HCEC 1CT (cell line): ENCODE results near the gene CDK15.
A peak's percentile ranks its signal among the peaks of the same experiment; 100 is the strongest.
"Not testable (repeated sequence)": the region's sequence is repeated elsewhere in the genome, so short reads cannot be mapped to it uniquely, and the experiment has no call there.

Source experiments
- DNase-seq: peaks from one replicate; pipeline ENCODE4 v3.0.0-alpha.2; 2017

CDK15 gene

GRCh38 chr2:201790989-201791388 lies 15.3 kb upstream of the CDK15 start:
- no peak for DNase-seq

GRCh38 chr2:201793631-201794030 lies 12.7 kb upstream of the CDK15 start:
- DNase-seq, result no peak

GRCh38 chr2:201794294-201794693 lies 12.0 kb upstream of the CDK15 start:
- DNase-seq, result no peak

GRCh38 chr2:201795607-201796477 lies 10.5 kb upstream of the CDK15 start:
- DNase-seq, result peak; percentile 70

- no peak for DNase-seq
Measured at GRCh38 chr2:201796478-201796865, 9.9 kb upstream of the CDK15 start.

- DNase-seq, result peak; percentile 67
Measured at GRCh38 chr2:201797175-201797840, 9.0 kb upstream of the CDK15 start.

GRCh38 chr2:201798252-201798913 lies 8.0 kb upstream of the CDK15 start:
- DNase-seq, result peak; percentile 92

- DNase-seq, result peak; percentile 68
Measured at GRCh38 chr2:201798914-201799285, 7.4 kb upstream of the CDK15 start.

- DNase-seq, result peak; percentile 74
Measured at GRCh38 chr2:201807452-201807999, 1.2 kb downstream of the CDK15 start.

- DNase-seq, result no peak
Measured at GRCh38 chr2:201808027-201808426, 1.7 kb downstream of the CDK15 start.

GRCh38 chr2:201809633-201810032 lies 3.3 kb downstream of the CDK15 start:
- no peak for DNase-seq

- not testable (repeated sequence) for DNase-seq
Measured at GRCh38 chr2:201810604-201811003, 4.3 kb downstream of the CDK15 start.

GRCh38 chr2:201813996-201814760 lies 7.8 kb downstream of the CDK15 start:
- no peak for DNase-seq

GRCh38 chr2:201816657-201817575 lies 10.6 kb downstream of the CDK15 start:
- DNase-seq, result peak; percentile 19

- no peak for DNase-seq
Measured at GRCh38 chr2:201820383-201821007, 14.2 kb downstream of the CDK15 start.

- no peak for DNase-seq
Measured at GRCh38 chr2:201821080-201821479, 14.7 kb downstream of the CDK15 start.

- DNase-seq, result no peak
Measured at GRCh38 chr2:201824212-201824611, 17.9 kb downstream of the CDK15 start.

- peak; percentile 39 for DNase-seq
Measured at GRCh38 chr2:201827621-201828020, 21.3 kb downstream of the CDK15 start.

- no peak for DNase-seq
Measured at GRCh38 chr2:201828220-201828619, 21.9 kb downstream of the CDK15 start.

GRCh38 chr2:201830666-201831065 lies 24.3 kb downstream of the CDK15 start:
- no peak for DNase-seq

- no peak for DNase-seq
Measured at GRCh38 chr2:201831469-201831868, 25.1 kb downstream of the CDK15 start.
